Stimulated activated naive CD8-positive, alpha-beta T cell treated with anti-CD3 and anti-CD28 coated beads, Interleukin-15, amount 100 ng/mL, for 72 hours (primary cell): ENCODE measurements around the gene FBN1.
A peak's percentile ranks its signal among the peaks of the same experiment; 100 is the strongest.

Source experiments
- ATAC-seq: fragments of 150-1000 bp; cut with Tn5 transposase; 2 replicates; pipeline ENCODE4 v1.10.0; 2021; ENCODE audit warnings: mild to moderate bottlenecking, moderate library complexity
- DNase-seq, 2 donors: peaks; one replicate each; pipeline ENCODE4 v3.0.0; 2021 to 2022
- H3K27ac Mint-ChIP-seq, 2 donors: one replicate each; pipeline ENCODE4 v1.8.0; 2022; ENCODE audit warnings: mild to moderate bottlenecking in 2 of 2, mixed read lengths in 2 of 2, moderate library complexity in 2 of 2
- H3K27me3 Mint-ChIP-seq: one replicate; pipeline ENCODE4 v1.8.0; 2022; ENCODE audit warnings: mixed read lengths
- H3K4me1 Mint-ChIP-seq: one replicate; pipeline ENCODE4 v1.8.0; 2022; ENCODE audit warnings: mild to moderate bottlenecking, mixed read lengths
- H3K4me3 Mint-ChIP-seq, 2 donors: one replicate each; pipeline ENCODE4 v1.8.0; 2022; ENCODE audit warnings: mild to moderate bottlenecking in 2 of 2, mixed read lengths in 2 of 2, moderate library complexity in 1 of 2
- H3K9me3 Mint-ChIP-seq, 2 donors: one replicate each; pipeline ENCODE4 v1.8.0; 2022; ENCODE audit warnings: mixed read lengths in 2 of 2

Gene FBN1

GRCh38 chr15:48507416-48508065 lies 138.0 kb downstream of the FBN1 start:
- H3K4me3 Mint-ChIP-seq, result no peak overlapping the region
- H3K9me3 Mint-ChIP-seq, result no peaks in the 10 kb centered on the region
- DNase-seq (peak in 1 of 2 donors; percentile 1), ATAC-seq (peak; percentile 55)
- no peaks in the 10 kb centered on the region for H3K4me1 Mint-ChIP-seq
- H3K27ac Mint-ChIP-seq, result no peak overlapping the region
- H3K27me3 Mint-ChIP-seq, result no peaks in the 10 kb centered on the region

GRCh38 chr15:48505067-48505466 lies 140.4 kb downstream of the FBN1 start:
- H3K27ac Mint-ChIP-seq, result no peak overlapping the region
- H3K4me1 Mint-ChIP-seq, result no peaks in the 10 kb centered on the region
- ATAC-seq (no peak), DNase-seq (no peak)
- H3K9me3 Mint-ChIP-seq, result no peaks in the 10 kb centered on the region
- no peaks in the 10 kb centered on the region for H3K27me3 Mint-ChIP-seq
- H3K4me3 Mint-ChIP-seq, result no peak overlapping the region

GRCh38 chr15:48501208-48501607 lies 144.3 kb downstream of the FBN1 start:
- DNase-seq (no peak), ATAC-seq (no peak)
- no peaks in the 10 kb centered on the region for H3K27me3 Mint-ChIP-seq
- H3K9me3 Mint-ChIP-seq, result no peaks in the 10 kb centered on the region
- no peak overlapping the region for H3K27ac Mint-ChIP-seq
- H3K4me3 Mint-ChIP-seq, result no peak overlapping the region
- H3K4me1 Mint-ChIP-seq, result no peaks in the 10 kb centered on the region

- H3K27ac Mint-ChIP-seq, result no peak overlapping the region
- H3K27me3 Mint-ChIP-seq, result no peaks in the 10 kb centered on the region
- no peak for DNase-seq
- H3K4me1 Mint-ChIP-seq, result no peaks in the 10 kb centered on the region
- no peak overlapping the region for H3K4me3 Mint-ChIP-seq
- no peak for ATAC-seq
- H3K9me3 Mint-ChIP-seq, result no peaks in the 10 kb centered on the region
Measured at GRCh38 chr15:48500595-48500994, 144.9 kb downstream of the FBN1 start.

- Mint-ChIP-seq H3K4me1 (no peaks in the 10 kb centered on the region), H3K27me3 (no peaks in the 10 kb centered on the region), H3K9me3 (no peaks in the 10 kb centered on the region), H3K4me3 (no peak overlapping the region), H3K27ac (no peak overlapping the region)
- DNase-seq (no peak), ATAC-seq (no peak)
Measured at GRCh38 chr15:48499978-48500377, 145.5 kb downstream of the FBN1 start.

- H3K4me3 Mint-ChIP-seq, result no peak overlapping the region
- H3K27ac Mint-ChIP-seq, result no peak overlapping the region
- DNase-seq (no peak), ATAC-seq (no peak)
- no peaks in the 10 kb centered on the region for H3K9me3 Mint-ChIP-seq
- H3K27me3 Mint-ChIP-seq, result no peaks in the 10 kb centered on the region
- no peaks in the 10 kb centered on the region for H3K4me1 Mint-ChIP-seq
Measured at GRCh38 chr15:48498828-48499227, 146.7 kb downstream of the FBN1 start.

GRCh38 chr15:48494631-48495030 lies 150.9 kb downstream of the FBN1 start:
- no peaks in the 10 kb centered on the region for H3K4me1 Mint-ChIP-seq
- H3K9me3 Mint-ChIP-seq, result no peaks in the 10 kb centered on the region
- H3K27me3 Mint-ChIP-seq, result no peaks in the 10 kb centered on the region
- no peak for DNase-seq
- ATAC-seq, result no peak
- H3K4me3 Mint-ChIP-seq, result no peak overlapping the region
- no peak overlapping the region for H3K27ac Mint-ChIP-seq

GRCh38 chr15:48493763-48494225 lies 151.7 kb downstream of the FBN1 start:
- Mint-ChIP-seq H3K27me3 (no peaks in the 10 kb centered on the region), H3K4me1 (no peaks in the 10 kb centered on the region), H3K4me3 (no peak overlapping the region), H3K27ac (no peak overlapping the region), H3K9me3 (no peaks in the 10 kb centered on the region)
- DNase-seq, result no peak
- no peak for ATAC-seq

- DNase-seq, result no peak
- Mint-ChIP-seq H3K27me3 (no peaks in the 10 kb centered on the region), H3K9me3 (no peaks in the 10 kb centered on the region), H3K27ac (no peak overlapping the region), H3K4me3 (no peak overlapping the region), H3K4me1 (no peaks in the 10 kb centered on the region)
- ATAC-seq, result no peak
Measured at GRCh38 chr15:48493084-48493762, 152.3 kb downstream of the FBN1 start.

- no peaks in the 10 kb centered on the region for H3K27me3 Mint-ChIP-seq
- no peak overlapping the region for H3K27ac Mint-ChIP-seq
- H3K4me1 Mint-ChIP-seq, result no peaks in the 10 kb centered on the region
- DNase-seq (no peak), ATAC-seq (peak; percentile 46)
- no peaks in the 10 kb centered on the region for H3K9me3 Mint-ChIP-seq
- H3K4me3 Mint-ChIP-seq, result no peak overlapping the region
Measured at GRCh38 chr15:48486228-48486627, 159.3 kb downstream of the FBN1 start.

- no peak for DNase-seq
- Mint-ChIP-seq H3K27ac (no peak overlapping the region), H3K4me1 (no peaks in the 10 kb centered on the region), H3K9me3 (no peaks in the 10 kb centered on the region), H3K27me3 (no peaks in the 10 kb centered on the region), H3K4me3 (no peak overlapping the region)
- ATAC-seq, result no peak
Measured at GRCh38 chr15:48481802-48482201, 163.7 kb downstream of the FBN1 start.

- no peaks in the 10 kb centered on the region for H3K27me3 Mint-ChIP-seq
- no peak for DNase-seq
- no peak for ATAC-seq
- H3K4me3 Mint-ChIP-seq, result no peak overlapping the region
- H3K27ac Mint-ChIP-seq, result no peak overlapping the region
- H3K9me3 Mint-ChIP-seq, result no peaks in the 10 kb centered on the region
- H3K4me1 Mint-ChIP-seq, result no peaks in the 10 kb centered on the region
Measured at GRCh38 chr15:48479751-48480150, 165.8 kb downstream of the FBN1 start.

GRCh38 chr15:48478581-48478980 lies 166.9 kb downstream of the FBN1 start:
- Mint-ChIP-seq H3K9me3 (no peaks in the 10 kb centered on the region), H3K4me1 (no peaks in the 10 kb centered on the region), H3K27ac (no peak overlapping the region), H3K27me3 (no peaks in the 10 kb centered on the region), H3K4me3 (no peak overlapping the region)
- DNase-seq (no peak), ATAC-seq (no peak)

GRCh38 chr15:48477795-48478360 lies 167.6 kb downstream of the FBN1 start:
- ATAC-seq (no peak), DNase-seq (no peak)
- Mint-ChIP-seq H3K9me3 (no peaks in the 10 kb centered on the region), H3K27ac (no peak overlapping the region), H3K4me1 (no peaks in the 10 kb centered on the region), H3K27me3 (no peaks in the 10 kb centered on the region), H3K4me3 (no peak overlapping the region)

- ATAC-seq, result no peak
- no peak overlapping the region for H3K27ac Mint-ChIP-seq
- H3K4me3 Mint-ChIP-seq, result no peak overlapping the region
- no peaks in the 10 kb centered on the region for H3K4me1 Mint-ChIP-seq
- DNase-seq, result no peak
- H3K9me3 Mint-ChIP-seq, result no peaks in the 10 kb centered on the region
- no peaks in the 10 kb centered on the region for H3K27me3 Mint-ChIP-seq
Measured at GRCh38 chr15:48475600-48476395, 169.7 kb downstream of the FBN1 start.

GRCh38 chr15:48473667-48474066 lies 171.8 kb downstream of the FBN1 start:
- ATAC-seq (no peak), DNase-seq (no peak)
- Mint-ChIP-seq H3K4me3 (no peak overlapping the region), H3K27me3 (no peaks in the 10 kb centered on the region), H3K4me1 (no peaks in the 10 kb centered on the region), H3K9me3 (no peaks in the 10 kb centered on the region), H3K27ac (no peak overlapping the region)
